GM12891 (cell line): Measurements from ENCODE around the gene GPC3.

Experiments
- PAX5 ChIP-seq: IDR thresholded peaks from 2 replicates; pipeline ENCODE4 v1.6.1; 2011; ENCODE audit warnings: low read length, moderate library complexity, mild to moderate bottlenecking; ENCODE audit not compliant: insufficient read depth, severe bottlenecking
- POLR2A ChIP-seq: IDR thresholded peaks from 2 replicates; pipeline ENCODE4 v1.6.1; 2011; ENCODE audit warnings: low read depth, low read length, control low read depth
- POLR2AphosphoS5 ChIP-seq: IDR thresholded peaks from 2 replicates; pipeline ENCODE4 v1.6.1; 2011; ENCODE audit warnings: low read depth, low read length, control low read depth
- POU2F2 ChIP-seq: IDR thresholded peaks from 2 replicates; pipeline ENCODE4 v1.6.1; 2011; ENCODE audit warnings: low read depth, mild to moderate bottlenecking, control low read depth, low read length, moderate library complexity
- SPI1 ChIP-seq: IDR thresholded peaks from 2 replicates; pipeline ENCODE4 v1.6.1; 2011; ENCODE audit warnings: low read depth, low read length, control low read depth
- TAF1 ChIP-seq: IDR thresholded peaks from 2 replicates; pipeline ENCODE4 v1.6.1; 2011; ENCODE audit warnings: low read depth, low read length, control low read depth

GRCh38 chrX:133923113-133923512, 62.3 kb downstream of the GPC3 start:
- TF ChIP-seq POLR2A (no peak), POLR2AphosphoS5 (no peak), TAF1 (no peak), PAX5 (no peak), SPI1 (no peak), POU2F2 (no peak)
